ENCODE results near the gene MEOX1. TPM values are rescaled to one million over a fixed set of nuclear protein-coding genes. Genes with fewer than 3 reads are reported as not detected.
A peak's percentile ranks its signal among the peaks of the same experiment; 100 is the strongest.

Gene MEOX1
- total RNA-seq, 1 donor: not detected

GRCh38 chr17:43683928-43684653 lies 22.4 kb upstream of the MEOX1 start:
- no peak for DNase-seq (ENCODE audit: low read depth in 2 of 3, low spot score in 2 of 3)

DNA sequence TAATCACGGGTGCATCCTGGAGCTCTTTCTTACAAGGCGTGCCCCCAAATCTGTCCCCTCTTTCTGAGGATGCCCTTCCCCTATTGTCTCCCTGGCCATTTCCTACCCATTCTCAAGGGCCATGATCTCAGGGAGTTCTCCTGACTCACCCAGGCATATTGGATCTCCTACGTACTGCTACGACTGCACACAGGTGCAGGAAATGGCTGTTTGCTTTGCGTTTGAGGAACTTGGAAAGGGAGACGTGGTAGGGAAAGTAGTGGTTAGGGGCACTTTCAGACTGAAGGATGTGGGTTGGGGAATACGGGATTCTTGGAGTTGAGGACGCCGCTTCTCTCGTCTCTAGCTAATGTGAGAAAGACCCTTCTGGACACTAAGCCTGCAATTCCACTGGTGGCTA lies 18.7 kb upstream of the MEOX1 start:
- DNase-seq (ENCODE audit: low read depth in 2 of 3, low spot score in 2 of 3): peak in 1 of 3 donors; percentile 45

DNA sequence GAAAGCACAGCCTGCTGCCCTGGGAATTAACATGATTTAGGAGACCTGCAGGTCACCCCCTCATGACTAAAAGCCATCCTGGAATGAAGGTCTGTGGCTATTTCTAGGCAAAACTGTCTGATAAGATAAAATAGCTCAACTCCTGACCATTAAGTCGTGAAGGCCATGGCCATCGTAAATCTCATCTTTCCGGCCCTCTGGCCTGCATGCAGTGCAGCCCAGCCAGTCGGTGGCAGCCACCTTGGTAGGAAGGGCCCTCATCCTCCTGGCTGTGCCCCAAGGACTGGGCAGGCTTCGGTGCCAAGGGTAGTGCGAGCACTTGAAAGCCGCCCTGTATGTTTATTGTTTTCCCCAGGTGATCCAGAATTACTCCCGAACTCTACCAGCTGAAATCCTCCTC lies 18.2 kb upstream of the MEOX1 start:
- no peak for DNase-seq (ENCODE audit: low read depth in 2 of 3, low spot score in 2 of 3)

DNA sequence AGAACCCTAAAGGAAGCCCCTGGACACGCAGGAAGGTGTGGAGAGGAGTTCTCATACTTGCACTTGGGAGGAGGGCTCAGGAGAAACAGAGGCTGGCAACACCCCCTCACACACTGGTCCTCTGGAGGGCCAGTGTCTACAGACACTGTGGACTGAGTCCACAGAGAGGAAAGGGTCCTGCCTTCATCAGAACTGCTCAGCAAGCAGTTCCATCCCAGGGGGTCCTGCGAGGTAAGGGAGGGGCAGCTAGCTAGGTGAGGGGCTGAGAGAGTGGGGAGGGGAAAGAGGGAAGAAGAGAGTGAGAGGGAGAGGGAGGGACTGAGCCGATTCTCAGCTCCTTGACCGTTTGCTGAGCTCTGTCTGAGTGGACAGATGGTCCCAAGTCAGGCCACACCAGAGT lies 17.7 kb upstream of the MEOX1 start:
- no peak for DNase-seq (ENCODE audit: low read depth in 2 of 3, low spot score in 2 of 3)

- no peak for DNase-seq (ENCODE audit: low read depth in 2 of 3, low spot score in 2 of 3)
Measured at GRCh38 chr17:43676471-43676870, 14.7 kb upstream of the MEOX1 start.

DNA sequence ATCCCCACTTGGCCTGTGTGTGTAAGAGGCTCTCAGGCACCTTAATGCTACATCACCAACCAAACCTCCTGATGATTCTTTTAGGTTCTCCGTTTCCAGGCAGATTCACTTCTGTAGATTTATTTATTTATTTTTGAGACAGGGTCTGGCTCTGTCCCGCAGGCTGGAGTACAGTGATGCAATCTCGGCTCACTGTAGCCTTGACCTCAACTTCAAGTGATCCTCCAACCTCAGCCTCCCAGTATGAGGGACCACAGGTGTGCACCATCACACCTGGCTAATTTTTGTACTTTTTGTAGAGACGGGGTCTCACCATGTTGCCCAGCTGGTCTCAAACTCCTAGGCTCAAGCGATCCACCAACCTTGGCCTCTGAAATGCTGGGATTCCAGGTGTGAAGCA lies 12.7 kb upstream of the MEOX1 start:
- no peak for DNase-seq (ENCODE audit: low read depth in 2 of 3, low spot score in 2 of 3)

GRCh38 chr17:43673516-43674323 lies 12.0 kb upstream of the MEOX1 start:
- DNase-seq (ENCODE audit: low read depth in 2 of 3, low spot score in 2 of 3): peak; percentile 39 to 77 (median 53)

DNA sequence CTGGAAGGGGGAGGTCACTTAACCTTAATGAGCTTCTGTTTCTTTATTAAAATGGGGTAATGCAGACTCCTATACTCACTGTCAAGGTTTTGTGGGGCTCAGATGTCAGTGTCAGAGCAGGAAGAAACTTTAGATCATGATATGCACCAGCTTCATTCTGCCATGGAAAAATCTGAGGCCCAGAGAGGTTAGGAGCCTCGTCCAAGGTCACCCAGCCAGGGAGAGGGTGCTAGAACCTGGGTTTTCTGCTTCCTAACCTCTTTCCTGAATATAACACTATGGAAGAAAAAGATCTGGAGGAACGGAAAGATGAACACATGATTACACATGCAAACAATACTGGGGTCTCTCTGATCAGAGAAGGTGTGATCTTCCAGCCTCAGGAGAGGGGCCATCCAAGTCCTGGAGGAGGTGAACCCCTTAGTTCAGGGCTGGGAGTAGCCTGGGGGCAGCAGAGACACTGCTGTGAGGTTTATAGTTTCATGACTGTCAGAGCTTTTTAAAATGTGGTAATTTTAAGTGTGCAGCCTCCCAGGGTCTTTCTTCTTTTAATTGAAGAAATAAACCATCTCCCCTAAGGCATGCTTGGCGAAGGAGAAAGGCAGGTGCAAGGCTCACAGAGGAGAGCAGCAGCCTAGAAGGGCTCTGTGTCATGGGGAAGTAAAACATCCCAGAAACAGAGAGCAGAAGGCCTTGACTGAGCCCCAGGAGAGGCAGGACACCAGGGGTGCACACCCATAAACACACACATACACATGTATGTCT lies 10.2 kb upstream of the MEOX1 start:
- no peak for DNase-seq (ENCODE audit: low read depth in 2 of 3, low spot score in 2 of 3)

- DNase-seq (ENCODE audit: low read depth in 2 of 3, low spot score in 2 of 3): no peak
Measured at GRCh38 chr17:43671031-43671692, 9.4 kb upstream of the MEOX1 start.

GRCh38 chr17:43670645-43671030 lies 8.9 kb upstream of the MEOX1 start:
- DNase-seq (ENCODE audit: low read depth in 2 of 3, low spot score in 2 of 3): no peak

- peak in 2 of 3 donors; percentile 23 to 36 for DNase-seq (ENCODE audit: low read depth in 2 of 3, low spot score in 2 of 3)
Measured at GRCh38 chr17:43669971-43670644, 8.4 kb upstream of the MEOX1 start.

- DNase-seq (ENCODE audit: low read depth in 2 of 3, low spot score in 2 of 3): no peak
Measured at GRCh38 chr17:43667947-43668348, 6.2 kb upstream of the MEOX1 start.

- no peak for DNase-seq (ENCODE audit: low read depth in 2 of 3, low spot score in 2 of 3)
Measured at GRCh38 chr17:43667506-43667905, 5.8 kb upstream of the MEOX1 start.

- DNase-seq (ENCODE audit: low read depth in 2 of 3, low spot score in 2 of 3): no peak
Measured at GRCh38 chr17:43665937-43666236, 4.2 kb upstream of the MEOX1 start.

DNA sequence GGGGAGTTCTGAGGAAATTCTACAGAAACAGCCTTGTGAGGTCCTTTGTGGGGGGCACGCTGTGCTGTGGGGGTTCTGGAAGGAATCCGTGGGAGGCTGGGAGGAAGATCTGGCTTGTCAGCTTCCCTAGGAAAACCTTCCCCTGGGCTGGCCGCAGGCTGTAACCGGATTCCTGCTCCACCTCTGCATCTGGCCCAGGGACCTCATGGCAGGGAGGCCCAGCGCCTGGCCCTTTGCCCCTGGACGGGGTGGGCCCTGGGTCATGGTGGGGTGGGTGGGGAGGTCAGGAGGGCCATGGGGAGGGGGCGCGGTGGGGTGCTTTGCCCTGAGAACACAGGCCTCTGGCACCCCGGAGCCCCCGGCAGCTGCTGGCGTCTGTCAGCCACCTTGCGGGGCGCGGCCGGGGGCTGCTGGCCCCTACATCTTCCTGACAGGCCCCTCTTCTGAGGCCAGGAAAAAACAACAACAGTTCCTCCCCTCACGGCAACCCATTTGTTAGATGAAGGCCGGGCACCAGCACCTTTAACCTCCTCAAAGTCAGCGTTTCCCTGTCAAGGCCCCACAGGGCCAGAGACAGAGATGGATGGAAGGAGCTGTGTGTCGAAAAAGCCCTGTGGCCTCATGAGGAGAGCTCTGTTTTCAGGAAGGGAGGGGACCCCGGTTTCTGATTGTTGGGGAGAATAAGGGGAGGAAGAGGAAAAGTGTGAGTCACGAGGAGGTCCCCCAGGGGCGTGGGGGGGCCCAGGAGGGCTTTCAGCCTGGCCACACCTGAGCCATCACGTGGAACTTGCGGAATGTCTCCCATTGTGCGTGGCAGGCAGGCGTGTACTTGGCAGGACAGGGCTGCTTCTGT lies 3.6 kb upstream of the MEOX1 start:
- DNase-seq (ENCODE audit: low read depth in 2 of 3, low spot score in 2 of 3): no peak

DNA sequence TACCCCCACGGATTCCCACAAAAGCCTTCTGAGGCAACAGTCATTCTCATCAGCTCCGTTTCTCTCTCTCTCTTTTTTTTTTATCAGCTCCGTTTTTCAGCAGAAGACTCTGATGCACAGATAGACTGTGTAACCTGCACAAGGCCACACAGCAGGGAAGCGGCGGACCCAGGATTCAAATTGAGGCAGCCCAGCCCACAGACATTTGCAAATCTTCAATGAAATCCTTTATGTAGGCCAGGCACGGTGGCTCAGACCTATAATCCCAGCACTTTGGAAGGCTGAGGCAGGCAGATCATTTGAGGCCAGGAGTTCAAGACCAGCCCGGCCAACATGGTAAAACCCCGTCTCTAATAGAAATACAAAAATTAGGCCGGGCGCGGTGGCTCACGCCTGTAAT lies 2.4 kb upstream of the MEOX1 start:
- no peak for DNase-seq (ENCODE audit: low read depth in 2 of 3, low spot score in 2 of 3)

GRCh38 chr17:43663383-43663782 lies 1.7 kb upstream of the MEOX1 start:
- no peak for DNase-seq (ENCODE audit: low read depth in 2 of 3, low spot score in 2 of 3)

- DNase-seq (ENCODE audit: low read depth in 2 of 3, low spot score in 2 of 3): no peak
Measured at GRCh38 chr17:43662413-43663141, 855 bp upstream of the MEOX1 start.

Data from hematopoietic multipotent progenitor cell (in vitro differentiated cells).